ENCODE data around the gene FASN.
"Not testable (repeated sequence)": the region's sequence is repeated elsewhere in the genome, so short reads cannot be mapped to it uniquely, and the experiment has no call there.

Gene FASN

DNA sequence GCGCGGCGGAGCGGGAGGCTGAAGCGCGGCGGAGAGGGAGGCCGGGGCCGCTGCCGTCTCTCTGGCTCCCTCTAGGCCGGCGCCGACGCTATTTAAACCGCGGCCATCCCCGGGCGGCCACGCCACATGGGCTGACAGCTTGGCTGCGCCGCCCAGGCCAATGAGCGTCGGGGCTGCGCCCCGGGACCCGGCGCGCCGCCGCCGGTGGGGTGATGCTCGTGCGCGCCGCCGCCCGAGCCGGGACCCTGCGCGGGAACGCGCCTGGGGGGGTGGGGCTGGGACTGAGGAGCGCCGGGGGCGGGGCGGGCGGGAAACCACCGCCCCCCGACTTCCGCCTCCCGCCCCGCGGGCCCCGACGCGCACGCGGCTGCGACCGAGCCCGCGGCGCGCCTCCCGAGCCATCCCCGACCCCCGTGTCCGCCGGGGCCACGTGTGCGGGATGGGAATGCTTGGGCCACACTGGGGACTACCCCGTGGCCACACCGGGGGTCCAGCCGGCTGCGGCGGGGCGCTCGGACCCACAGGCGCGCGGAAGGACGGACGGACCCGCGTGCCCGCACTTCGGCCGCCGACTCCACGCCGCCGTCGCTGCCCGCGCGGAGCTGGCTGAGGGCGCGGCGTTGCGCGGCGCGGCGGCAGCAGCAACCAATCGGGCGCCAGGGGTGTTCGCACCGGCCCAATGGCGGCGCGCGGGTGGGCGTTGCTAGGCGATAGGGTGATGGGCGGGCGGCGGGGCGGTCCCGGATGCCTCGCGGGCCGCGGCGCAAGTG lies at the start of gene FASN:
Gene FASN (minus strand): TSS at position 68 of the 770 bp plus-strand sequence. CDS start 1,791 bp downstream, outside the sequence.
- no peak for FAIRE-seq

DNA sequence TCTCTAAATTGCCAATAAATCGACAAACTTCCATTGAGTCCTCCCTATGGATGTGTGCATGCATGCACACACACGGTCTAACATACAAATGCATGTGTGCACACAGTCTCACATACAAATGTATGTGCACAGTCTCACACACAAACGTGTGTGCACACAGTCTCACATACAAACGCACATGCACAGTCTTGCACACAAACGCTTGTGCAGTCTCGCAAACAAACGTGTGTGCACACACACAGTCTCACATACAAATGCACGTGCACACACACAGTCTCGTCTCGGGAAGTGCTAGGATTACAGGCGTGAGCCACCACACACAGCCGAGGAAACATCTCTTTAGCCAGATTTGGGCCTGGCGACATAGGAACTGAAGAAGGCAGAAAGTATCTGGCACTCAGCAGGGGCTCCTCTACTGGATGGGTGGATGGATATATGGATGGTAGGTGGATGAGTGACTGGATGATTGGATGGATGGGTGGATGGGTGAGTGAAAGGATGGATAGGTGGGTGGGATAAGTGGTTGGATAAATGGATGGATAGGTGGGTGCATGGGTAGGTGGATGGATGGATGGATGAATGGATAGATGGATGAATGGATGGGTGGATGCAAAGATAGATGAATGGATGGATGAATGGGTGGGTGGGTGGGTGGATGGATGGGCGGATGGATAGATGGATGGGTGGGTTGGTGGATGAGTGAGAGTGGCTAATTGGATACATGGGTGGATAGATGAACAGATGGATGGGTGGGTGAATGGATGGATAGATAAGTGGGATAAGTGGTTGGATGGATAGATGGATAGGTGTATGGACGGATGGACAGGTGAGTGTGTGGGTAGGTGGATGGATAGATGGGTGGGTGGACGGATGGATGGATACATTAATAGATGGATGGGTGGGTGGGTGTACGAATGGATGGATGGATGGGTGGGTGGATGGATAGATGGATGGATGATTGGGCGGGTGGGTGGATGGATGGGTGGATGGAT lies 48.9 kb upstream of the FASN start:
- no peak for FAIRE-seq

GRCh38 chr17:82145550-82146155 lies 47.6 kb upstream of the FASN start:
- no peak for FAIRE-seq

GRCh38 chr17:82143333-82143732 lies 45.3 kb upstream of the FASN start:
- no peak for FAIRE-seq

DNA sequence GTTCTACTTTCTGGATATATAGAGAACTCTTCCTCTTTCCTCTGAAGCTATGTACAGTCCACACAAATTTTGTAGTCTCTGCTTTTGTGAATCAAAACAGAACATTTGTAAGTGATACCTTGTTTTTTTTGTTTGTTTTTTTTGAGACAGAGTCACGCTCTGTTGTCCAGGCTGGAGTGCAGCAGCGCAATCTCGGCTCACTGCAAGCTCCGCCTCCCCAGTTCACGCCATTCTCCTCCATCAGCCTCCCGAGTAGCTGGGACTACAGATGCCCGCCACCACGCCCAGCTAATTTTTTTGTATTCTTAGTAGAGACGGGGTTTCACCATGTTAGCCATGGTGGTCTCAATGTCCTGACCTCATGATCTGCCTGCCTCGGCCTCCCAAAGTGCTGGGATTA lies 41.9 kb upstream of the FASN start:
- FAIRE-seq, result not testable (repeated sequence)

DNA sequence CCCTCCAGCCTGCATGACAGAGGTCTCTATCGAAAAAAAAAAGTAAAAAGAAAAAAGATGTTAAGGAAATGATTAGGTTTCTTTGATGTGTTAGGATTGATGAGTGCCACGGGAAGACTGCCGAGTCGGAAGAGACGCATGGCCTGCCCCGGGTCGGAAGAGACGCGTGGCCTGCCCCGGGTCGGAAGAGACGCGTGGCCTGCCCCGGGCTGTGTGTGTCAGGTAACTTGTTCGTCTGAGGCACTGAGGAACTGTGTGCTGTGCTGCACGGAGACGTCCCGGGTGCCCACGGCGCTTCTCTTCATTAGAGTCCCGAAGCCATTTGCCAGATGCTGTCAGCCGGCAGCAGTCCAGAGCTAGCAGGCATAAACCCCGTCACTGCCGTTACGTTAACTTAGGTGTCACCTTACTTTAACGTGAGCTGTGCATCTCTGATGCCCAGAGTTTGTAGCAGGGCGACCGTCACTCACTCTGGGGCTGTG lies 40.5 kb upstream of the FASN start:
- no peak for FAIRE-seq

GRCh38 chr17:82134101-82134500 lies 36.1 kb upstream of the FASN start:
- FAIRE-seq, result no peak

DNA sequence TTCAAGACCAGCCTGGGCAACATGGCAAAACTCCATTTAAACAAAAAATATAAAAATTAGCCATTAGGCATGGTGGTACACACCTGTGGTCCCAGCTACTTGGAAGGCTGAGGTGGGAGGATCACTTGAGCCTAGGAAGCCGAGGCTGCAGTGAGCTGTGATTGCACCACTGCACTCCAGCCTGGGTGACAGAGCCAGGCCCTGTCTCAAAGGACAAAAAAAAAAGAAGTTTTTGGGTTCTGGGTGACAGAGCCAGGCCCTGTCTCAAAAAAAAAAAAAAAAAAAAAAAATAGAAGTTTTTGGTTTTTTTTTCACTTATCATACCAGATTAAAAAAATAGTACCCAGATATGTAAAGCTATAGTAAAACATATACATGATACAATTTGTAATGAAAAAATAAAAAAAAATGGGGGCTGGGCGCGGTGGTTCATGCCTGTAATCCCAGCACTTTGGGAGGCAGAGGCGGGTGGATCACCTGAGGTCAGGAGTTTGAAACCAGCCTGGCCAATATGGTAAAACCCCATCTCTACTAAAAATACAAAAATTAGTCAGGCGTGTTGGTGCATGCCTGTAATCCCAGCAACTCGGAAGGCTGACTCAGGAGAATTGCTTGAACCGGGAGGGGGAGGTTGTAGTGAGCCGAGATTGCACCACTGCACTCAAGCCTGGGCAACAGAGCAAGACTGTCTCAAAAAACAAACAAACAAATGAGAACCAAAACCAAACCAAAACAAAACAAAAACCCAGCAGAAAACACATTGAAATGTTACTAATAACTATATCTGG lies 35.3 kb upstream of the FASN start:
- FAIRE-seq, result not testable (repeated sequence)

- no peak for FAIRE-seq
These were observed 31.1 kb upstream of the FASN start for GRCh38 chr17:82129095-82129494.

DNA sequence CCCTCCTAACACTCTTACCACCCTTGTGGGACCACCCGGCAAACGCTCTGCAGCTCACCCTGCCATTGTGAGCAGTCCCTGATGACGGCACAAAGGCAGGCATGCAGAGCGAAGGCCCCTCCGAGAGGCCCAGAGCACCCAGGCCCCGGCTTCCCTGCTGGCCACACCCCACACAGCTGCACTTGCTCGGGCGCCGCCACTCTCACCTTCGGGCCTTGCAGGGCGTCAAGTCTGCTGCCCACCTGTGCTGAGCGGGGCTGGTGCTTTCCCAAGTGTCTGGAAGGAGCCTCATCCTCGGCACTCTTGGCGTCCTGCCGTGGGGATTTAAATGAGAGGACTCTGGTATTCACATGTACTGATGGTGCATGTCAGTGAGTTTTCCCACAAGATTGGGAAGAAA lies 30.3 kb upstream of the FASN start:
- FAIRE-seq, result no peak

GRCh38 chr17:82127704-82128103 lies 29.7 kb upstream of the FASN start:
- no peak for FAIRE-seq

DNA sequence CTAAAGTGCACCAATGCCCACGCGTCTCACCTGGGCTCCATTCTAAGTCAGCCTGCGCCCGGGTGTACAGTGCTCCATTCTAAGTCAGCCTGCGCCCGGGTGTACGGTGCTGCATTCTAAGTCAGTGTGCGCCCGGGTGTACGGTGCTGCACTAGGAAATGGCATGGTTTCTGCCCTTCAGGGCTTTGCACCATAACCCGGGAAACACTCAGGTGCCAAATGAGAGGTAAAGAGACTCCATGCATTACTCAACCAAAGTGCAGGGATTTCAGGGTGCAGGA lies 29.2 kb upstream of the FASN start:
- FAIRE-seq, result no peak

GRCh38 chr17:82126556-82127314 lies 28.7 kb upstream of the FASN start:
- no peak for FAIRE-seq

GRCh38 chr17:82124101-82124500 lies 26.1 kb upstream of the FASN start:
- FAIRE-seq, result no peak

DNA sequence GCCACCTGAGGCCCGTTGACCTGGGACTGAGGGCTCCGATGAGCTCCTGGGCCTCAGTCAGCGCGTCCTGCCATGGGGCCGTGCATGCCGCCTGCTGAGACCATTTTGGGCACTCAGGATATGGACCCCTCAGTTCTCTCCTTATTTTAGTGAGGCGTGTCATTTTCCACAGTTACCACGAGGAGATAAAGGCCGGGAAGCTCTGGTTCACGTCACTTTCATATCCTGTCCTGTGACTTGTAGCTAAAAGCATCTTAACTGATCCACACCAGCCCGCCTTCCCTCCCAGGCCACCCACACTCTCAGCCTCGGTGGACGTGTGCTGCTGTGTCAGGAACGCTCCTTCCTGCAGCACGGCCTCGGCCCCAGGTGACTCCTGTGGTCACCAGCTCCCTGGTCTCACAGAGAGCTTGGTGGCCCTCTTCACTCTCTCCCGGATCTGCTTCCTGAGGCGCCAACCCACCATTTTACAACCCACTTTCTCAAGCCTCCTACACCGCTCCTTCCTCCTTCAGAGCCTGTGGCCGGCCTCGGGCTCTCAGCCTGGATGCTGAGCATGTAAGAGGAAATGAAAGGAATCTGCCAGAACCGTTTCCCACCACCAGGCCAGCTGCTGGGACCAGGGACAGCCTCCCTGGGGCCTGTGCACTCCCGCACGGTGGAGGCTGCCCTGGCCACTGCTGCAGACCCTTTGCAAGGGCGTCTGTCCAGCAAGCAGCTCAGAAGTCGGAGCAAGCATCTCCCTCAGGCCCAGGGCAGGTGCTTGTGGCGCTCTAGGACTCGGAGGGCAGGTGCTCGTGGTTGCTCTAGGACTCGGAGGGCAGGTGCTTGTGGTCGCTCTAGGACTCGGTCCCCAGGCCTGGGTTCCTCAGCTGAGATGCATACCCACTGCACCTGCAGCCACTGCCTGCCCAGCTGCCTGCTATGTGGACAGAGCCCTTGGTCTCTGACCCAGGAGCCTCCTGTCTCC lies 23.9 kb upstream of the FASN start:
- no peak for FAIRE-seq

DNA sequence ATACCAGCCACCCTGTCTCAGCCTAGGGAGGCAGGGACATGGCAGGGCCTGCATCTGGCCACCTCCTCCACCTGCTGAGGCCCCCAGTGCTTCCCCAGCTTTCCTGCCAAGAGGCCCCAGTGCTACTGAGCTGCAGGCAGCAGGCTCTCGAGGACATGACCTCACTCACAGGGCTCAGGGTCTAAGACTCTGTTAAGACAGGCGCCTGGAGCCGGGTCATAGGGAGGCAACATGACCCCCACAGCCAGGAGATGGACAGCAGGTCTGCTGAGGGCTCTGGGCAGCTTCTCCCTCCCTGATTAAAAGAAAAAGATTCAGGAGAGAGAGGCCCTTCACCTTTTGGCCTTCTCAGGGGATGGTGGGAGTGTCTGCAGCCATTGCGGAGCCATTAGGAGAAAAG lies 23.2 kb upstream of the FASN start:
- no peak for FAIRE-seq

DNA sequence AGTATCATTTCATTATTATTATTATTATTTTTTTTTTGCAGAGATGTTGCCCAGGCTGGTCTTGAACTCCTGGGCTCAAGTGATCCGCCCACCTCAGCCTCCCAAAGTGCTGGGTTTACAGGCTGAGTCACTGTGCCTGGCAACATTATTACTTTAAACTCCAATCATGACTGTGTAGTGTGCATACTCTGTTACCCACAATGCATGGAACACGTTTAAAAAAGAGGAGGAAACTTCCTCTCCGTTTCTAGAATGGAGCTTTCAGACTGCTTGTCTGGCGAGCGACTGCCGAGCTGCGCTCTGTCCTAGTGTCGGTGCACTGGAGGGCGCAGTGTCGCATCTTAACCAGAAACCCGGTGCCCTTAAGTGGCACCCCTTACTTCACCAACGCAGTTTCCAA lies 22.1 kb upstream of the FASN start:
- FAIRE-seq, result no peak

DNA sequence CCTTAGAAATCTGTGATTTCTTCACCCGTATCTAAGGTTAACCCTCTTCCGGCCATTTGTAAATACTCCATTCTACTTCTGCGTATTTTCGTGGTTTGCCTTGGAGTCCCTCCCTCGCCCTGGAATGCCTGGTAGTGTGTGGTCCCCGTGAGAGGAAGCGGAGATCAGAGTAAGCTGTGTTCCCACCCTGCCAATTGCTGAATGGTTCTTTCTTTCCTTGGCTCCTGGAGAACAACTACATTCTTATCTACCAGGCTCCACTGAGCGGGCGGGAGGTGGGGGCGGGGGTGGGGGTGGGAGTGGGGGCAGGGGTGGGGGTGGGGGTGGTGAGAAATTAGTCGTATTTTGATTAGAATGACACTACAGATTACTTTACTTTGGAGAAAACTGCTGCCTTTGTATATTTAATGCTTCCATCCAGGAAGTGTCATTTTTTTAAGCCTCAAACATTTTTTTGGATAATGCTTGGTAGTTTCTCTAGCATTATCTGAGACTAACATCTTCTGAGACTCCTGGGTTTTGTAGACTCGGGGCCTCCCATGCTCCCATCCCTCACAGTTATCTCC lies 20.9 kb upstream of the FASN start:
- FAIRE-seq, result no peak

- no peak for FAIRE-seq
These were observed 20.3 kb upstream of the FASN start for GRCh38 chr17:82118168-82118814.
